Activated gamma-delta T cell treated with Interleukin-2 at 50 U/mL for 16 hours (primary cell): ENCODE results near the gene MAGEA9B.
"Not testable (repeated sequence)": the region's sequence is repeated elsewhere in the genome, so short reads cannot be mapped to it uniquely, and the experiment has no call there.

ENCODE experiments used
- DNase-seq: peaks from one replicate; pipeline ENCODE4 v3.0.0-alpha.2; 2020

The MAGEA9B gene

GRCh38 chrX:149533999-149534398, 53.3 kb downstream of the MAGEA9B start:
- DNase-seq = not testable (repeated sequence)

DNA sequence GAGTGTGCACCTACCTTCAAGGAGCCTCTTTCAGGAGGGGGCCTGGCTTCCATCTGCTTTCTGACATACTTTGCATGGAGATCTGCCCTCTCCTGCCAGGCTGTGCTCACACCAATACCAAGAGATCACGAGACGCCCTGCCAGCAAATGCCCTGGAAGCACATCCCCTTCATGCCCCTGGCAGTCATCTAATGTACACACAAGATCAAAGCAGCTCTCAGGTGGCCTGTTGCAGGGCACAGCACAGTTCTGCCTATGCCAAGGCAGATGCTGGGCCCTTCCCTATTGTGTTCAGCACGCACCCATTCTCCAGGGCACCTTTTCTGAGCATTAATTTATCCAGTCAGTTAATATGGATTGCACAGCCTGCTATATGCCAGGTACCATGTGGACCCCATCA, 54.4 kb downstream of the MAGEA9B start:
- not testable (repeated sequence) for DNase-seq
